Measurements from ENCODE around the gene GRAMD1A.
"Not testable (repeated sequence)": the region's sequence is repeated elsewhere in the genome, so short reads cannot be mapped to it uniquely, and the experiment has no call there.

The GRAMD1A gene

GRCh38 chr19:35021596-35021995 is 21.5 kb downstream of the GRAMD1A start:
- DNase-seq = no peak

GRCh38 chr19:35022460-35022859 is 22.3 kb downstream of the GRAMD1A start:
- DNase-seq = no peak

- DNase-seq = no peak
Observed at GRCh38 chr19:35023428-35023827, 23.3 kb downstream of the GRAMD1A start.

DNA sequence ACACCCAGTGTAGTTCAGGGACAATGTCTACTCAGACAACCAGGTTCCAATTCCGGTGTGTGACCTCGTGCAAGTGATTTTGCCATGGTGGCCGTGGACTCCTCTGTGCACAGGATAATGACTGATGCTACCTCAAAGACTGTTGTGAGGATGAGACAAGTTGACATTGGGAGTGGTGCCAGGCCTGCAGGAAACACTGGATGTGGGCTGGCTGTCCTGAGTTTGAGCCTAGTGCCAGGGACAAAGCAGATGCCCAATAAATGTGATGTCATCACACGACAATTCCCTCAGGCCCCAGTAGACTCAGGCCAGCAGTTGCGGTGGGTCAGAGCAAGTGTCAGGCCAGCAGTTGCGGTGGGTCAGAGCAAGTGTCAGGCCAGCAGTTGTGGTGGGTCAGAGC is 24.0 kb downstream of the GRAMD1A start:
- DNase-seq = no peak

- no peak for DNase-seq
Observed at GRCh38 chr19:35025969-35026368, 25.8 kb downstream of the GRAMD1A start.

DNA sequence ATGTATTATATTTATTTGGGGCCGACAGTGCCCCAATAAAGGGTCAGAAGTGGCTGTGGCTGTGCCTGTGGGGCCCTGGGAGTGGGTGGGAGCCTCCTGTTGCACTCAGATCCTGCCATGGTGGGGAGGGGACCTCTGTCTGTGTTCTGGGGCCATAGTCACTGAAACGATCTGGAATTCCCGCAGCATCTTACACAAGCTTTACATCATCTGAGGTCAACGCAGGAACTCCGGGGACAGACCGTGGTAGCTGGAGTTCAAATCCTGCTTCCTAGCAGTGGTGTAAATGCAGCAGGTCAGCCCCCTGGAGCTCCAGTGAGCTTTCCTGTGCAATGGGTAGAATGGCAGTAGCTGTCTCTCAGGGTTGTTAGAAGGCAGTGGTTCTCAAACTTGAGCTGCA is 26.3 kb downstream of the GRAMD1A start:
- DNase-seq = no peak

DNA sequence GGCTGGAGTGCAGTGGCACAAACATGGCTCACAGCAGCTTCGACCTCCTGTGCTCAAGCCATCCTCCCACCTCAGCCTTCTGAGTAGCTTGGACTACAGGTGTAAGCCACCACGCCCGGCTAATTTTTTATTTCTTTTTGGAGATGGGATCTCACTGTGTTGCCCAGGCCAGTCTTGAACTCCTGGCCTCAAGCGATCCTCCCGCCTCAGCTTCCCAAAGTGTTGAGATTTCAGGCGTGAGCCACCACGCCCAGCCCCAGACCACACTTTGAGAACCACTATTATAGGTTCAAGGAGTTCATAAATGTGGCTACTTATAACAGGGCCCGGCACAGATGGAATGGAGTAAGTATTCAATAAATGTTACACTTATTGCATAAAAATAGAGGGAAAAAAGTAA is 26.9 kb downstream of the GRAMD1A start:
- no peak for DNase-seq

DNA sequence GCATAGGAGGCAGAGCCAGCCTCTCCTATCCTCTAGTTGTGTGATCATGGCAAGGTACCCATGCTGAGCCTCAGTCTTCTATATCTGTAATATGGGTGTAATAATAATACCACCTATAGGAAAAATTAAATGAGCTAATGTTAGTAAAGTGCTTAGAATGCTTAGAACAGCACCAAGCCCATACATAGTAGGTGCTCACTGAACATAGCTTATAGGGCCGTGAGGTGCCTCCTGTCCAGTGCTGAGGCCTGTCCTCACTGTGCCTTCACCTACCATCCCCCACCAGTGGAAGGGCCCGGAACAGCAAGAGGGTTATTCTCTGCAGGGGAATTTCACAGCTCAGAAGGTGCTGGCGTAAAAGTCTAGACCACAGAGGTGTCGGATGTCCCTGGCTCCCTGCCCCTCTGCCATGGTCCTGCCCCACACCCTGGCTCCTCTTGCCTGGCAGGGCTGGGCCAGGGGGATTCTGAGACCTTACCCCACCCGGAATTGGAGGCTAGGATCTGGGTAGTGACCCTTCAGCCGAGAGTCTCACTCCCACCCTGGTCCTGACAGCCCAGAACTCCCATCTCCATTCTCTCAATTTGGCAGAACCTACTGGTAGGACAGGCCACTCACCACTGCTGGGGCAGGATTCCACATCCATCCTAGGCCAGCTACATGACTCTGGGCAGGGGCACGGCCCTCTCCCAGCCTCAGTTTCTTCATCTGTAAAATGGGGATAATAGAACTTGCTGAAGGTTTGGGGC is 27.9 kb downstream of the GRAMD1A start:
- DNase-seq = no peak

DNA sequence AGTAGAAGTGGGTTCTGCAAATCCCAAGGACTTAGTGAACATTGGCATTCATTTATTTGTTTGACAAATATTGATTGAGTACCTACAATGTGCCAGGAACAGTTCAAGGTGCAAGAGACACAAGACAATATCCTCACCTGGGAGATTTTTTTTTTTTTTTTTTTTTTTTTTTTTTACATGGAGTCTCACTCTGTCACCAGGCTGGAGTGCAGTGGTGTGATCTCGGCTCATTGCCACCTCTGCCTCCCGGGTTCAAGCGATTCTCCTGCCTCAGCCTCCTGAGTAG is 28.4 kb downstream of the GRAMD1A start:
- not testable (repeated sequence) for DNase-seq

DNA sequence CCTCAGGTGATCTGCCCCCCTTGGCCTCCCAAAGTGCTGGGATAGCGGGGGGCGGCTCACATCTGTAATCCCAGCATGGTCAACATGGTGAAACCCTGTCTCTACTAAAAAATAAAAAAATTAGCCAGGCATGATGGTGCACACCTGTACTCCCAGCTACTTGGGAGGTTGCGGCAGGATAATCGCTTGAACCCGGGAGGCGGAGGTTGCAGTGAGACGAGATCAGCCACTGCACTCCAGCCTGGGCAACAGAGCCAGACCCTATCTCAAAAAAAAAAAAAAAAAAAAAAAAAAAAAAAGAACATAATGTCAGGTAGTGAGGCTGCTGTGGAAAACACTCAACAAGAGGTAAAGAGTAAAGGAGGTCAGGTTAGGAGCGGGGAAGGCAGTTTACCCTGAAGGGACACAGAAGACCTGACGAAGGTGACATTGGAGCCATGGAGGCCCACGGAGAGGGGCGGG is 29.2 kb downstream of the GRAMD1A start:
- not testable (repeated sequence) for DNase-seq

DNA sequence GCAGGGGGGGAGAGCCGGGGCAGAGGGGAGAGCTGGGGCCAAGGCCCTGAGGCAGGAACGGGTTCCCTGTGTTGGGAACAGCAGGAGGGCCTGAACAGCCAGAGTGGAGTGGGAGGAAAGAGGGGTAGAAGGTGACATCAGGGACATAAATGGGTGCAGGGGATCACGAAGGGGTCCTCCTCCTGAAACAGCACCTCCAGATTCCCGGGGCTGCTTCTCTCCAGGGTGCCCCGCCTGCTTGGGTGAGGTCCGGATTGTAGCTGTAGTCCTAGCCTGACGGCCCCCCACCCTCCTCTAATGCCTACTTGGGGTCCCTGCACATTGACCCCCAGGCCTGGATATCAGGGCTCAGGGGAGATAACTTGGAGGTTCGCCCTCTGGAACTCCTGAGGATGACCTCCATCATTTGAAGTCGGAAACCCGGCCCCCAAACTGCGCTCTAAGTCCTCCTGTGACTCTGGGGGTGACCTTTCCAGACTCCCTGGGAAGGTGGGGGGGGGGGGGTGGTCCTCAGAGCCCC is 29.7 kb downstream of the GRAMD1A start:
- DNase-seq = no peak

DNA sequence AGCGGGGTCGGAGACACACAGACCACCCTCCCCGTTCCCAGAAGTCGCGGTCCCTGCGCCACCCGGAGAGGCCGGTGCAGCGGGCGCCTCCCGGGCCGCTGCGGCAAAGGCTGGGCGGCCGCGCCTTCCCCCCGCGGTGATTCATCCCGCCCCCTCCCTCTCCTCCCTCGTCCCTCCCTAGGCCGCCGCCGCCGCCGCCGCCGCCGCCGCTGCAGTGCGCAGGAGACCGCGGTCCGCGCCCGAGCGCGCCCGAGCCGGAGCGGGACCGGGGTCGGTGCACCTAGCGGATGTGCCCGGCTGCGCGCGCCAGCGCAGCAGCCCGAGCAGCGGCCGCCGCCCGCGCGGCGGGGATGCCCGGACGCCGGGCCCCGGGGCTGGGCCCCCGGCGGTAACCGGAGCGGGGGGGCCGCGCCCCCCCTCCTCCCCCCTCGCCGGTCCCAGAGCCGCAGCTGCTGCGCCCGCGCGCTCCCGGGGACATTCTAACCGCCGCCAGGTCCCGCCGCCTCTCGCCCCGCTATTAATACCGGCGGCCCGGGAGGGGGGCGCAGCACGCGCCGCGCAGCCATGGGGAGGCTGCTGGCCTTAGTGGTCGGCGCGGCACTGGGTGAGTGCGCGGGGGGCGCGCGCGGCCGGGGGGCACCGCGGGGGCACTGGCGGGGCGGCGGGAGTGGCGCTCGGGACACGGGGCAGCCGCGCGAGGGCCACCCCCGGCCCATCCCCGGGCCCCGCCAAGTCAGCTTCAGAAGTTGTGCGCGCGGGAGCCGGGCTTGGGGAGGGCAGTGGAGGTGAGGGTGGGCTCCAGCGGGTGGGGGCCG is 30.3 kb downstream of the GRAMD1A start, which contains the start of gene SCN1B:
Gene SCN1B, plus strand, starts transcription at position 214 of the 815 bp plus-strand sequence. Its CDS starts 351 bp downstream, at position 565.
- DNase-seq = no peak

GRCh38 chr19:35031072-35031881 is 31.2 kb downstream of the GRAMD1A start:
- no peak for DNase-seq

GRCh38 chr19:35032356-35032865 is 32.3 kb downstream of the GRAMD1A start:
- no peak for DNase-seq

GRCh38 chr19:35033067-35034004 is 33.2 kb downstream of the GRAMD1A start:
- no peak for DNase-seq

DNA sequence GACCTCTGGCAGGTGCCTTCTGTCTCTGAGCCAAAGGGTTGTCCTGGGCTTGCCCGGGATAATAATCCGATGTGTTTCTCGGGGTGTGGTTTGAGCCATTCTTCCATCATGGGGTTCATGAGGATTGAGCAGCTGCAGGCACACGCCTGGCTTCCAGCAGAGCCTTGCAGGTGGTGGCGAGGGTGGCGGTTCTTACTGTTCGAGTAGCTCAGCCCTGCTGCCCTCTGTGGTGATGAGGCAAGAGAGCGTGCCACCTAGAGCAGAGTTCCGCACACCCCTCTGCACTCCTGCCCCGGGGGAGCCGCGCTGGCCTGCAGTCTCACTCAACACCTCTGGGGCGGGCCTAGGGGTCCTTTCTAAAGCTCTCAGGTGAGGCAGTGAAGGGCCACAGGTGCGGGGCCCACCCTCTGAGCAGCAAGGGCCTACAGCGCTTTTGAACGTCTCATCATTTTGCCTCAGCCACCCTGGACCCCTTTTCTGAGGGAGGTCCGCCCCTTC is 33.9 kb downstream of the GRAMD1A start:
- DNase-seq = no peak

GRCh38 chr19:35034588-35035382 is 34.7 kb downstream of the GRAMD1A start:
- DNase-seq = no peak

DNA sequence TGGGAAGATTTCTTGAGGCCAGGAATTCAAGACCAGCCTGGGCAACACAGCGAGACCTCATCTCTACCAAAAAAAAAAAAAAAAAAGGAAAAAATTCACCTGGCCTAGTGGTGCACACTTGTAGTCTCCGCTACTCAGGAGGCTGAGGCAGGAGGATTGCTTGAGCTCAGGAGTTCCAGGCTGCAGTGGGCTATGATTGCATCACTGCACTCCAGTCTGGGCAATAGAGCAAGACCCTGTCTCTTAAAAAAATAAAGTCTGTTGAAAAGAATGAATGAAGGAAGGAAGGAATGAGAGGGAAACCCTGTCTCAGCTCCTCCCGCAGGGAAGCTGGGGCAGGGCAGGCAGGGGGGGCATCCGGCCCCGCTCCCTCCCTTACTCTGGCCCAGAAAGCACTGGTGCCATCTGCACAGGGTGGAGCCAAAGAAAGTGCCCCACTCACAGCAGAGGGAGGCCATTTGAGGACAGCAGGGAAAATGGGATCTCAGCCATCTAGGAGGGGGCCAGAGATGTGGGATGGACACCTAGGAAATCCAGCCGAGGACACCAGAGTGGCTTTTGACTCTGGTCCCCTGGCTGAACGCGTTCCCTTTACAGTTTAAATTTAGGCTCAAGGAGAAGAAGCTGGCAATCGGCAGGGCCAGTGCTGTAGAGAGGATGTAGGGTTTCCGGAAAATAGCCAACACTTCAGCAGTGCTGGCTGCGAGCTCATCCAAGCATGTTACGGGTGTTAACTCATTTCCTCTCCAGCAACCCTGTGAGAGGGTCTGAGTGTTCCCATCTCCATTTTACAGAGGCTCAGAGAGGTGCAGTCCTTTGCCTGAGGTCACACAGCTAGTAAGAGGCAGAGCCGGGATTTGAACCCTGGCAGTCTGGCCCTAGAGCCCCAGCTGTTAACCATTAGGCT is 37.8 kb downstream of the GRAMD1A start:
- no peak for DNase-seq

Data from NCI-H2081 treated with DMSO at 0.1 percent for 48 hours (cell line).